Kasumi-1 (cell line): ENCODE results near the gene PPP2R3A.

ENCODE experiments used
- DNase-seq, 2 experiments: peaks; one replicate each; lab custom pipeline; 2025; lab: John Stamatoyannopoulos, UW

Gene PPP2R3A

GRCh38 chr3:136195258-136196063 lies 229.9 kb downstream of the PPP2R3A start:
- peak; percentile 65 to 73 for DNase-seq

GRCh38 chr3:136196064-136196400 lies 230.5 kb downstream of the PPP2R3A start, which contains the start of gene MSL2:
Gene MSL2, minus strand, starts transcription at chr3:136196335. Its CDS starts 1,222 bp downstream, at chr3:136195113.
- no peak for DNase-seq

GRCh38 chr3:136196401-136197158 lies 231.1 kb downstream of the PPP2R3A start:
- peak; percentile 99 to 100 for DNase-seq

- peak; percentile 39 to 42 for DNase-seq
Observed at GRCh38 chr3:136197159-136197793, 231.7 kb downstream of the PPP2R3A start.
